Hepatic stellate cell (primary cell): ENCODE measurements around the gene MMP7.

Experiments used
- DNase-seq: peaks from one replicate; pipeline ENCODE4 v3.0.0; 2011; ENCODE audit warnings: low spot score

The MMP7 gene

GRCh38 chr11:102494216-102494615 lies 36.3 kb downstream of the MMP7 start:
- no peak for DNase-seq

- no peak for DNase-seq
Observed at GRCh38 chr11:102493524-102493923, 37.0 kb downstream of the MMP7 start.

- DNase-seq: no peak
Observed at GRCh38 chr11:102491969-102492368, 38.6 kb downstream of the MMP7 start.

GRCh38 chr11:102489186-102490145 lies 41.1 kb downstream of the MMP7 start:
- DNase-seq: no peak

- DNase-seq: no peak
Observed at GRCh38 chr11:102488208-102488607, 42.3 kb downstream of the MMP7 start.

GRCh38 chr11:102487214-102487613 lies 43.3 kb downstream of the MMP7 start:
- no peak for DNase-seq

- no peak for DNase-seq
Observed at GRCh38 chr11:102486584-102486983, 44.0 kb downstream of the MMP7 start.

GRCh38 chr11:102485095-102485722 lies 45.3 kb downstream of the MMP7 start:
- no peak for DNase-seq

- DNase-seq: no peak
Observed at GRCh38 chr11:102482433-102482832, 48.1 kb downstream of the MMP7 start.

- DNase-seq: no peak
Observed at GRCh38 chr11:102479733-102480132, 50.8 kb downstream of the MMP7 start.

GRCh38 chr11:102478673-102479299 lies 51.8 kb downstream of the MMP7 start:
- no peak for DNase-seq

GRCh38 chr11:102476812-102477211 lies 53.7 kb downstream of the MMP7 start:
- no peak for DNase-seq

- DNase-seq: no peak
Observed at GRCh38 chr11:102476069-102476468, 54.5 kb downstream of the MMP7 start.

GRCh38 chr11:102473543-102473942 lies 57.0 kb downstream of the MMP7 start:
- DNase-seq: no peak

- DNase-seq: no peak
Observed at GRCh38 chr11:102472127-102472526, 58.4 kb downstream of the MMP7 start.

GRCh38 chr11:102471474-102471873 lies 59.1 kb downstream of the MMP7 start:
- DNase-seq: no peak
